ENCODE measurements around the gene BET1L. TPM values are rescaled to one million over a fixed set of nuclear protein-coding genes. Genes with fewer than 3 reads are reported as not detected.
"Not testable (repeated sequence)": the region's sequence is repeated elsewhere in the genome, so short reads cannot be mapped to it uniquely, and the experiment has no call there.

BET1L gene
- polyA plus RNA-seq, 4 donors, result 30.4 to 58.2 (median 35.5) TPM

- FAIRE-seq (no peak), DNase-seq (peak; percentile 70 to 77)
- 64 to 78% (median 70%) methylated on average over 10 of the region's 10 CpGs for WGBS, 3 donors
Measured at GRCh38 chr11:250740-251299, 43.6 kb upstream of the BET1L start.

GRCh38 chr11:250274-250673 lies 43.1 kb upstream of the BET1L start:
- WGBS, 3 donors, result 83 to 86% (median 85%) methylated on average over 5 of the region's 5 CpGs
- no peaks in the 10 kb centered on the region for H3K9me3 ChIP-seq (ENCODE audit: control insufficient read depth in 2 of 2, insufficient read depth in 1 of 2, low read depth in 1 of 2, low read length in 1 of 2)
- FAIRE-seq, result no peak
- H3K36me3 ChIP-seq (ENCODE audit: control insufficient read depth in 3 of 3, insufficient read depth in 2 of 3, low read depth in 1 of 3, low read length in 3 of 3), result peaks cover 11 to 61% (median 22%) of the 10 kb centered on the region in 3 donors
- no peaks in the 10 kb centered on the region for H3K27me3 ChIP-seq (ENCODE audit: control insufficient read depth in 3 of 3, insufficient read depth in 3 of 3, low read length in 3 of 3)
- no peak for DNase-seq
- no peak overlapping the region for H3K27ac ChIP-seq (ENCODE audit: low read depth in 1 of 3, low read length in 2 of 3)
- no peaks in the 10 kb centered on the region for H3K4me1 ChIP-seq (ENCODE audit: control insufficient read depth in 3 of 3, insufficient read depth in 2 of 3, low read depth in 1 of 3, low read length in 2 of 3)
- H3K4me3 ChIP-seq (ENCODE audit: low read depth in 1 of 3, low read length in 3 of 3), result no peak overlapping the region

More at GRCh38 chr11:250740-251299, 43.6 kb upstream of the BET1L start:
- Histone ChIP-seq H3K9me3 (ENCODE audit: control insufficient read depth in 2 of 2, insufficient read depth in 1 of 2, low read depth in 1 of 2, low read length in 1 of 2) (no peaks in the 10 kb centered on the region), H3K4me1 (ENCODE audit: control insufficient read depth in 3 of 3, insufficient read depth in 2 of 3, low read depth in 1 of 3, low read length in 2 of 3) (no peaks in the 10 kb centered on the region), H3K4me3 (ENCODE audit: low read depth in 1 of 3, low read length in 3 of 3) (no peak overlapping the region), H3K27ac (ENCODE audit: low read depth in 1 of 3, low read length in 2 of 3) (peak overlapping the region in 1 of 3 donors; percentile 18), H3K27me3 (ENCODE audit: control insufficient read depth in 3 of 3, insufficient read depth in 3 of 3, low read length in 3 of 3) (no peaks in the 10 kb centered on the region), H3K36me3 (ENCODE audit: control insufficient read depth in 3 of 3, insufficient read depth in 2 of 3, low read depth in 1 of 3, low read length in 3 of 3) (peaks cover 11 to 57% (median 20%) of the 10 kb centered on the region in 3 donors)

GRCh38 chr11:249062-249461 lies 41.9 kb upstream of the BET1L start:
- H3K36me3 ChIP-seq (ENCODE audit: control insufficient read depth in 3 of 3, insufficient read depth in 2 of 3, low read depth in 1 of 3, low read length in 3 of 3), result peaks cover 11 to 67% (median 26%) of the 10 kb centered on the region in 3 donors
- no peaks in the 10 kb centered on the region for H3K27me3 ChIP-seq (ENCODE audit: control insufficient read depth in 3 of 3, insufficient read depth in 3 of 3, low read length in 3 of 3)
- H3K9me3 ChIP-seq (ENCODE audit: control insufficient read depth in 2 of 2, insufficient read depth in 1 of 2, low read depth in 1 of 2, low read length in 1 of 2), result no peaks in the 10 kb centered on the region
- WGBS, 3 donors, result 78 to 82% (median 79%) methylated on average over 8 of the region's 8 CpGs
- no peak overlapping the region for H3K27ac ChIP-seq (ENCODE audit: low read depth in 1 of 3, low read length in 2 of 3)
- FAIRE-seq (no peak), DNase-seq (no peak)
- no peaks in the 10 kb centered on the region for H3K4me1 ChIP-seq (ENCODE audit: control insufficient read depth in 3 of 3, insufficient read depth in 2 of 3, low read depth in 1 of 3, low read length in 2 of 3)
- H3K4me3 ChIP-seq (ENCODE audit: low read depth in 1 of 3, low read length in 3 of 3), result no peak overlapping the region

GRCh38 chr11:244376-244775 lies 37.2 kb upstream of the BET1L start:
- no peak for FAIRE-seq
- H3K27me3 ChIP-seq (ENCODE audit: control insufficient read depth in 3 of 3, insufficient read depth in 3 of 3, low read length in 3 of 3), result no peaks in the 10 kb centered on the region
- no peaks in the 10 kb centered on the region for H3K4me1 ChIP-seq (ENCODE audit: control insufficient read depth in 3 of 3, insufficient read depth in 2 of 3, low read depth in 1 of 3, low read length in 2 of 3)
- peaks cover 14 to 54% (median 20%) of the 10 kb centered on the region in 3 donors for H3K36me3 ChIP-seq (ENCODE audit: control insufficient read depth in 3 of 3, insufficient read depth in 2 of 3, low read depth in 1 of 3, low read length in 3 of 3)
- 79 to 93% (median 92%) methylated on average over 2 of the region's 2 CpGs for whole genome bisulfite sequencing, 3 donors
- H3K27ac ChIP-seq (ENCODE audit: low read depth in 1 of 3, low read length in 2 of 3), result no peak overlapping the region
- DNase-seq, result no peak
- no peak overlapping the region for H3K4me3 ChIP-seq (ENCODE audit: low read depth in 1 of 3, low read length in 3 of 3)
- no peaks in the 10 kb centered on the region for H3K9me3 ChIP-seq (ENCODE audit: control insufficient read depth in 2 of 2, insufficient read depth in 1 of 2, low read depth in 1 of 2, low read length in 1 of 2)

GRCh38 chr11:241634-242033 lies 34.4 kb upstream of the BET1L start:
- WGBS, 3 donors, result 94 to 95% (median 95%) methylated on average over 5 of the region's 5 CpGs
- H3K4me3 ChIP-seq (ENCODE audit: low read depth in 1 of 3, low read length in 3 of 3), result no peak overlapping the region
- H3K36me3 ChIP-seq (ENCODE audit: control insufficient read depth in 3 of 3, insufficient read depth in 2 of 3, low read depth in 1 of 3, low read length in 3 of 3), result peaks cover 8 to 37% (median 11%) of the 10 kb centered on the region in 3 donors
- DNase-seq (no peak), FAIRE-seq (no peak)
- H3K9me3 ChIP-seq (ENCODE audit: control insufficient read depth in 2 of 2, insufficient read depth in 1 of 2, low read depth in 1 of 2, low read length in 1 of 2), result no peaks in the 10 kb centered on the region
- H3K4me1 ChIP-seq (ENCODE audit: control insufficient read depth in 3 of 3, insufficient read depth in 2 of 3, low read depth in 1 of 3, low read length in 2 of 3), result peaks cover 0 to 11% (median 2%) of the 10 kb centered on the region in 3 donors
- no peaks in the 10 kb centered on the region for H3K27me3 ChIP-seq (ENCODE audit: control insufficient read depth in 3 of 3, insufficient read depth in 3 of 3, low read length in 3 of 3)
- no peak overlapping the region for H3K27ac ChIP-seq (ENCODE audit: low read depth in 1 of 3, low read length in 2 of 3)

GRCh38 chr11:240315-240714 lies 33.1 kb upstream of the BET1L start:
- WGBS, 3 donors, result 47 to 66% (median 50%) methylated on average over 1 of the region's 1 CpG
- Histone ChIP-seq H3K9me3 (ENCODE audit: control insufficient read depth in 2 of 2, insufficient read depth in 1 of 2, low read depth in 1 of 2, low read length in 1 of 2) (no peaks in the 10 kb centered on the region), H3K27ac (ENCODE audit: low read depth in 1 of 3, low read length in 2 of 3) (no peak overlapping the region), H3K4me1 (ENCODE audit: control insufficient read depth in 3 of 3, insufficient read depth in 2 of 3, low read depth in 1 of 3, low read length in 2 of 3) (peaks cover 0 to 13% (median 2%) of the 10 kb centered on the region in 3 donors), H3K4me3 (ENCODE audit: low read depth in 1 of 3, low read length in 3 of 3) (no peak overlapping the region), H3K27me3 (ENCODE audit: control insufficient read depth in 3 of 3, insufficient read depth in 3 of 3, low read length in 3 of 3) (no peaks in the 10 kb centered on the region), H3K36me3 (ENCODE audit: control insufficient read depth in 3 of 3, insufficient read depth in 2 of 3, low read depth in 1 of 3, low read length in 3 of 3) (peaks cover 5 to 27% (median 6%) of the 10 kb centered on the region in 3 donors)
- FAIRE-seq (no peak), DNase-seq (no peak)

GRCh38 chr11:238346-238745 lies 31.1 kb upstream of the BET1L start:
- H3K4me3 ChIP-seq (ENCODE audit: low read depth in 1 of 3, low read length in 3 of 3); H3K27ac ChIP-seq (ENCODE audit: low read depth in 1 of 3, low read length in 2 of 3); H3K27me3 ChIP-seq (ENCODE audit: control insufficient read depth in 3 of 3, insufficient read depth in 3 of 3, low read length in 3 of 3); H3K9me3 ChIP-seq (ENCODE audit: control insufficient read depth in 2 of 2, insufficient read depth in 1 of 2, low read depth in 1 of 2, low read length in 1 of 2); FAIRE-seq; DNase-seq: not testable (repeated sequence)
- WGBS, 3 donors, result 71 to 83% (median 81%) methylated on average over 7 of the region's 7 CpGs
- H3K4me1 ChIP-seq (ENCODE audit: control insufficient read depth in 3 of 3, insufficient read depth in 2 of 3, low read depth in 1 of 3, low read length in 2 of 3), result peaks cover 2 to 22% (median 2%) of the 10 kb centered on the region in 3 donors
- H3K36me3 ChIP-seq (ENCODE audit: control insufficient read depth in 3 of 3, insufficient read depth in 2 of 3, low read depth in 1 of 3, low read length in 3 of 3), result peaks cover 0 to 19% (median 2%) of the 10 kb centered on the region in 3 donors

- DNase-seq, result peak; percentile 78 to 93
- FAIRE-seq, result no peak
- 1 to 2% (median 1%) methylated on average over 62 of the region's 62 CpGs for WGBS, 3 donors
- H3K27ac ChIP-seq (ENCODE audit: low read depth in 1 of 3, low read length in 2 of 3), result peak within 1 kb of the TSS; percentile 85 to 100 (median 99)
- peak within 1 kb of the TSS; percentile 88 to 100 (median 94) for H3K4me3 ChIP-seq (ENCODE audit: low read depth in 1 of 3, low read length in 3 of 3)
- no peaks in the 10 kb centered on the region for H3K9me3 ChIP-seq (ENCODE audit: control insufficient read depth in 2 of 2, insufficient read depth in 1 of 2, low read depth in 1 of 2, low read length in 1 of 2)
- no peaks in the 10 kb centered on the region for H3K27me3 ChIP-seq (ENCODE audit: control insufficient read depth in 3 of 3, insufficient read depth in 3 of 3, low read length in 3 of 3)
- peaks cover 0 to 25% (median 2%) of the 10 kb centered on the region in 3 donors for H3K36me3 ChIP-seq (ENCODE audit: control insufficient read depth in 3 of 3, insufficient read depth in 2 of 3, low read depth in 1 of 3, low read length in 3 of 3)
- H3K4me1 ChIP-seq (ENCODE audit: control insufficient read depth in 3 of 3, insufficient read depth in 2 of 3, low read depth in 1 of 3, low read length in 2 of 3), result peaks cover 2 to 22% (median 2%) of the 10 kb centered on the region in 3 donors
Measured at GRCh38 chr11:236774-237767, 29.9 kb upstream of the BET1L start, which contains the start of gene PSMD13. TSS of gene PSMD13 (plus strand) at chr11:236976. CDS start at chr11:237050, 74 bp downstream.
